GM23338 (cell line): ENCODE data around the gene INPP5D. TPM values are rescaled to one million over a fixed set of nuclear protein-coding genes. Genes with fewer than 3 reads are reported as not detected.

ENCODE experiments used
- ATAC-seq: fragments of 200-7000 bp; cut with Tn5 transposase; 3 replicates; pipeline ENCODE4 v1.9.1; 2020
- DNase-seq: peaks from one replicate; pipeline ENCODE4 v3.0.0-alpha.2; 2015; ENCODE audit warnings: low spot score
- H2AFZ ChIP-seq: fragments of 200-600 bp; sonication (generic); 2 replicates; pipeline ENCODE4 v1.8.0; 2016; ENCODE audit warnings: antibody characterized with exemption, mild to moderate bottlenecking, moderate library complexity
- H3F3A ChIP-seq: fragments of 200-600 bp; sonication (generic); replicated peaks from 2 replicates; pipeline ENCODE4 v1.8.0; 2017; ENCODE audit warnings: antibody characterized with exemption, mixed run types, low read depth
- H3K27ac ChIP-seq: fragments of 200-600 bp; sonication (generic); 2 replicates; pipeline ENCODE4 v1.6.1; 2016; ENCODE audit warnings: low read depth
- H3K27me3 ChIP-seq: fragments of 200-600 bp; sonication (generic); 2 replicates; pipeline ENCODE4 v1.8.0; 2016; ENCODE audit warnings: mild to moderate bottlenecking, mixed run types, moderate library complexity; ENCODE audit not compliant: insufficient read depth
- H3K36me3 ChIP-seq: fragments of 200-600 bp; sonication (generic); 2 replicates; pipeline ENCODE4 v1.8.0; 2016; ENCODE audit warnings: mild to moderate bottlenecking; ENCODE audit not compliant: insufficient read depth
- H3K4me1 ChIP-seq: fragments of 200-600 bp; sonication (generic); 2 replicates; pipeline ENCODE4 v1.8.0; 2016; ENCODE audit warnings: mild to moderate bottlenecking, moderate library complexity; ENCODE audit not compliant: insufficient read depth
- H3K4me2 ChIP-seq: fragments of 200-600 bp; sonication (generic); 2 replicates; pipeline ENCODE4 v1.7.1; 2017; ENCODE audit warnings: mixed run types
- H3K4me3 ChIP-seq: fragments of 200-600 bp; sonication (generic); 2 replicates; pipeline ENCODE4 v1.6.1; 2016; ENCODE audit warnings: mixed run types
- H3K79me2 ChIP-seq: fragments of 200-600 bp; sonication (generic); replicated peaks from 2 replicates; pipeline ENCODE4 v1.8.0; 2017; ENCODE audit warnings: mild to moderate bottlenecking; ENCODE audit not compliant: insufficient read depth
- H3K9me2 ChIP-seq: fragments of 200-600 bp; sonication (generic); 2 replicates; pipeline ENCODE4 v1.8.0; 2017; ENCODE audit not compliant: insufficient read depth
- H4K20me1 ChIP-seq: fragments of 200-600 bp; sonication (generic); replicated peaks from 2 replicates; pipeline ENCODE4 v1.8.0; 2017; ENCODE audit warnings: mild to moderate bottlenecking; ENCODE audit not compliant: insufficient read depth
- H3K27ac Mint-ChIP-seq: 2 replicates; pipeline ENCODE4 v1.8.0; 2020; ENCODE audit warnings: inconsistent platforms, mild to moderate bottlenecking, moderate library complexity, mixed read lengths
- H3K27me3 Mint-ChIP-seq: 3 replicates; pipeline ENCODE4 v1.8.0; 2022; ENCODE audit warnings: low read depth, mild to moderate bottlenecking, moderate library complexity, mixed read lengths, inconsistent platforms; ENCODE audit not compliant: insufficient read depth, poor library complexity
- H3K36me3 Mint-ChIP-seq: 3 replicates; pipeline ENCODE4 v1.8.0; 2021; ENCODE audit warnings: low read depth, mild to moderate bottlenecking, inconsistent platforms, moderate library complexity, mixed read lengths
- H3K4me1 Mint-ChIP-seq: 3 replicates; pipeline ENCODE4 v1.8.0; 2020; ENCODE audit warnings: mild to moderate bottlenecking, inconsistent platforms, mixed read lengths
- H3K4me3 Mint-ChIP-seq: 3 replicates; pipeline ENCODE4 v1.8.0; 2021; ENCODE audit warnings: moderate library complexity, mild to moderate bottlenecking, inconsistent platforms, mixed read lengths
- H3K9me3 Mint-ChIP-seq: 3 replicates; pipeline ENCODE4 v1.8.0; 2020; ENCODE audit warnings: moderate library complexity, mild to moderate bottlenecking, inconsistent platforms, mixed read lengths
- CREB1 ChIP-seq: fragments of 250-450 bp; sonication (Bioruptor Pico); IDR thresholded peaks from 2 replicates; pipeline ENCODE4 v1.5.0; 2020; ENCODE audit warnings: low read depth, mild to moderate bottlenecking, moderate library complexity
- CTCF ChIP-seq, 2 experiments: fragments of 200-600 bp in 1 of 2; sonication (generic) in 1 of 2; conservative IDR thresholded peaks; 2 replicates each; pipeline versions ENCODE4 v1.5.1 to v1.6.1; 2016 to 2017; ENCODE audit warnings: antibody characterized with exemption in 2 of 2, low read depth in 2 of 2, mild to moderate bottlenecking in 2 of 2, moderate library complexity in 1 of 2
- EZH2phosphoT487 ChIP-seq: fragments of 200-600 bp; sonication (generic); IDR thresholded peaks from one replicate; pipeline ENCODE4 v1.8.1; 2018; ENCODE audit warnings: antibody characterized with exemption; ENCODE audit not compliant: unreplicated experiment
- JUNB ChIP-seq: IDR thresholded peaks from one replicate; pipeline ENCODE4 v1.6.1; 2016; ENCODE audit warnings: antibody characterized with exemption; ENCODE audit not compliant: unreplicated experiment
- POLR2AphosphoS5 ChIP-seq: IDR thresholded peaks from 2 replicates; pipeline ENCODE4 v1.6.1; 2016; ENCODE audit warnings: antibody characterized with exemption, low read depth
- REST ChIP-seq: IDR thresholded peaks from one replicate; pipeline ENCODE4 v1.6.1; 2018; ENCODE audit warnings: antibody characterized with exemption; ENCODE audit not compliant: unreplicated experiment
- STAT1 ChIP-seq: IDR thresholded peaks from one replicate; pipeline ENCODE4 v1.6.1; 2016; ENCODE audit warnings: antibody characterized with exemption; ENCODE audit not compliant: unreplicated experiment
- ZNF114 ChIP-seq: fragments of 250-450 bp; sonication (Bioruptor Pico); IDR thresholded peaks from 2 replicates; pipeline ENCODE4 v1.5.0; 2020; ENCODE audit warnings: mild to moderate bottlenecking, moderate library complexity
- ZNF462 ChIP-seq: fragments of 250-450 bp; sonication (Bioruptor Pico); IDR thresholded peaks from 2 replicates; pipeline ENCODE4 v1.5.0; 2020; ENCODE audit warnings: mild to moderate bottlenecking, moderate library complexity
- polyA plus RNA-seq: library from polyadenylated mRNA; unstranded; fragments of >200 nt; fragmentation: Nextera tagmentation; extraction: Ambion mirVana; gene quantifications from 2 replicates; pipeline ENCODE4 v1.2.1, GENCODE V29; 2016
- total RNA-seq: library from RNA; depleted of rRNA; stranded (reverse); fragments of >200 nt; shearing (Covaris generic); gene quantifications from 2 replicates; pipeline ENCODE4 v1.2.3, GENCODE V29; 2014

Gene INPP5D
- total and polyA plus RNA-seq, 2 experiments from 2014 or later: 6.6 to 8.3 TPM

GRCh38 chr2:233235977-233236376 lies 175.8 kb downstream of the INPP5D start:
- Histone ChIP-seq H3K79me2 (no peaks in the 10 kb centered on the region), H3K27me3 (no peaks in the 10 kb centered on the region), H4K20me1 (no peaks in the 10 kb centered on the region), H3K4me3 (no peak overlapping the region), H3K4me2 (no peak overlapping the region), H2AFZ (peak overlapping the region; percentile 74; the same call in 1 of the 2 replicates), H3K9me2 (no peaks in the 10 kb centered on the region), H3F3A (no peaks in the 10 kb centered on the region), H3K36me3 (no peaks in the 10 kb centered on the region), H3K4me1 (no peaks in the 10 kb centered on the region), H3K27ac (no peak overlapping the region)
- H3K4me1 Mint-ChIP-seq: no peaks in the 10 kb centered on the region
- no peaks in the 10 kb centered on the region for H3K36me3 Mint-ChIP-seq
- peak; percentile 96 for ATAC-seq
- DNase-seq: peak; percentile 60
- TF ChIP-seq REST (no peak), CTCF (conservative IDR thresholded peaks at IDR 0.05; ENCODE audit: low read depth in 2 of 2) (peak in 1 of 2 experiments; percentile 25; a peak in 2 of 4 replicates)
- H3K27ac Mint-ChIP-seq: no peak overlapping the region
- H3K9me3 Mint-ChIP-seq: no peaks in the 10 kb centered on the region
- no peak overlapping the region for H3K4me3 Mint-ChIP-seq
- peaks cover 1% of the 10 kb centered on the region for H3K27me3 Mint-ChIP-seq

DNA sequence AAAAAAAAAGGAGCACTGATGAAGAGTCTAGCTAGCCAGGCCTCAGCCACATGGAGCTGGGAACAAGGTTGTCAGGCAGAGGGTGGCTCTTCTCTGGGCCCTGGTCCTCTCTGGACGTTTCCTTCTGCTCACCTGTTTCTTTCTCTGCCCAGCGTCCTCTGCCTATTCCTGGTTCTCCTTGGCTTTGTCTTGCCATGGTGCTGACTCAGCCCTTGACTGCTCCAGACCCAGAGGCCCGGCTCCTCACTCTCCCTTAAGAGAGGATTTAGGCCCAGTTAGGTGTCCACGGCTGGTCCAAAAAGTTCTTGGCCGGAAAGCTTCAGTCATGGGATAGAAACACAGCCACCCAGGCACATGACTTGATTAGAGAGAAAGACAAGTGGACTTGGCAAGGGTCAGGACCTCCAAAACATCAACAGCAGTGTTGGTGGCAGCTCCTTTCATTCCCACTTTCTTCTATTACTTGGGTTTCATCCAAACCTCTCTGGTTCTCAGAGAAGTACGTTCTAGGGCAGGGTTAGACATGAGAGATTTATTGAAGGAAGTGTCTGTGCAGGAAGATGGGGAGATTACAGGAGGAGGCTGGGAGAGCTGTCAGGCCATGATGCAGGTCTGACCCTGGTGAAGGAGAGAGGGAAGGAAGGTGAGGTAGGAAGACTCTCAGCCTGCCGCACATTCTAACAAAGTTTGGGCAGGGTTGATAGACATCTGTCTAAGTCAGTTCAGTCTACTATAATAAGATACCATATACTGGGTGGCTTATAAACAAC lies 176.9 kb downstream of the INPP5D start:
- no peak overlapping the region for H3K4me2 ChIP-seq
- no peak overlapping the region for H3K4me3 Mint-ChIP-seq
- no peaks in the 10 kb centered on the region for H3F3A ChIP-seq
- no peak for ATAC-seq
- no peak for DNase-seq
- H2AFZ ChIP-seq: no peak overlapping the region
- no peaks in the 10 kb centered on the region for H3K9me3 Mint-ChIP-seq
- H3K4me3 ChIP-seq: no peak overlapping the region
- TF ChIP-seq ZNF114 (CRISPR knock-in tag) (no peak), JUNB (no peak), POLR2AphosphoS5 (no peak), ZNF462 (CRISPR knock-in tag) (no peak), STAT1 (no peak), CREB1 (CRISPR knock-in tag) (no peak), EZH2phosphoT487 (no peak)
- no peaks in the 10 kb centered on the region for H3K27me3 ChIP-seq
- H3K36me3 ChIP-seq: no peaks in the 10 kb centered on the region
- H3K27me3 Mint-ChIP-seq: peaks cover 5% of the 10 kb centered on the region
- no peaks in the 10 kb centered on the region for H3K4me1 Mint-ChIP-seq
- H3K4me1 ChIP-seq: no peaks in the 10 kb centered on the region
- no peaks in the 10 kb centered on the region for H3K36me3 Mint-ChIP-seq
- no peaks in the 10 kb centered on the region for H3K9me2 ChIP-seq
- H3K27ac Mint-ChIP-seq: no peak overlapping the region
- no peaks in the 10 kb centered on the region for H4K20me1 ChIP-seq
- H3K79me2 ChIP-seq: no peaks in the 10 kb centered on the region
- no peak overlapping the region for H3K27ac ChIP-seq
